T-helper 2 cell treated with Interferon-gamma antibody and Interleukin-4, amounts not matched to agents 5 μg/mL and 100 μg/mL, for 36 hours (primary cell): ENCODE measurements around the gene PCDHA6.
"Not testable (repeated sequence)": the region's sequence is repeated elsewhere in the genome, so short reads cannot be mapped to it uniquely, and the experiment has no call there.

Source experiments
- DNase-seq: peaks from one replicate; pipeline ENCODE4 v3.0.0; 2021; ENCODE audit warnings: low spot score
- H3K27ac Mint-ChIP-seq: one replicate; pipeline ENCODE4 v1.8.0; 2021; ENCODE audit warnings: mild to moderate bottlenecking, mixed read lengths
- H3K27me3 Mint-ChIP-seq: one replicate; pipeline ENCODE4 v1.8.0; 2021; ENCODE audit warnings: low read depth, mixed read lengths
- H3K36me3 Mint-ChIP-seq: one replicate; pipeline ENCODE4 v1.8.0; 2021; ENCODE audit warnings: low read depth, mixed read lengths
- H3K4me1 Mint-ChIP-seq: one replicate; pipeline ENCODE4 v1.8.0; 2021; ENCODE audit warnings: low read depth, mixed read lengths
- H3K4me3 Mint-ChIP-seq: one replicate; pipeline ENCODE4 v1.8.0; 2022; ENCODE audit warnings: mild to moderate bottlenecking, moderate library complexity, mixed read lengths
- H3K9me3 Mint-ChIP-seq: one replicate; pipeline ENCODE4 v1.8.0; 2021; ENCODE audit warnings: mixed read lengths

The PCDHA6 gene

DNA sequence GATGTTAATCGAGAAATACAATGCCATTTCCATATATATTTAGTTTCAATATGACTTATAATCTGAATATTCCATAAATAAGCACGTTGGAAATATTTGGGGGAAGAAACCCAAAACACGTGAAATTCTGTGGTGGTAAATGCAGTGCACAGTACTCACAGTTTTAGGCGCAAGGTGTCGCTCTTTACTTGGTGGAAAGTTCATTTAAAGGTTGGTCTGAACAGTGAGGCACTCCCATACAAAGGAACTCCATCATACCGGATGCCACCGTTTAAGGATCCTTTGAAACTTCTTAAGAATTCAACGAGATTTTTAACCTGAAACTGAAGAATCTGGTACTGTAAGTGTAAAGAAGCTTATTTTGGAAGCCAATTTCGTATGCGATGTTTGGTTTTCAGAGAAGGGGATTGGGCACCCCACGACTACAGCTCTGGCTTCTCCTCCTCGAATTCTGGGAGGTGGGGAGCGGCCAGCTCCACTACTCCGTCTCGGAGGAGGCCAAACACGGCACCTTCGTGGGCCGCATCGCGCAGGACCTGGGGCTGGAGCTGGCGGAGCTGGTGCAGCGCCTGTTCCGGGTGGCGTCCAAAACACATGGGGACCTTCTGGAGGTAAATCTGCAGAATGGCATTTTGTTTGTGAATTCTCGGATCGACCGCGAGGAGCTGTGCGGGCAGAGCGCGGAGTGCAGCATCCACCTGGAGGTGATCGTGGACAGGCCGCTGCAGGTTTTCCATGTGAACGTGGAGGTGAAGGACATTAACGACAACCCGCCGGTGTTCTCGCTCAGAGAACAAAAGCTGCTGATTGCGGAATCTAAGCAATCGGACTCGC lies 41.2 kb downstream of the PCDHA6 start, which contains the start of gene PCDHA11:
Gene PCDHA11, plus strand, starts transcription at position 237 of the 834 bp plus-strand sequence. Its CDS starts 147 bp downstream, at position 384.
- no peak within 1 kb of the TSS for H3K27ac Mint-ChIP-seq
- H3K4me1 Mint-ChIP-seq: no peaks in the 10 kb centered on the region
- H3K27me3 Mint-ChIP-seq: no peaks in the 10 kb centered on the region
- no peak within 1 kb of the TSS for H3K4me3 Mint-ChIP-seq
- no peak for DNase-seq
- H3K36me3 Mint-ChIP-seq: no peaks in the 10 kb centered on the region
- peaks cover 19% of the 10 kb centered on the region for H3K9me3 Mint-ChIP-seq

DNA sequence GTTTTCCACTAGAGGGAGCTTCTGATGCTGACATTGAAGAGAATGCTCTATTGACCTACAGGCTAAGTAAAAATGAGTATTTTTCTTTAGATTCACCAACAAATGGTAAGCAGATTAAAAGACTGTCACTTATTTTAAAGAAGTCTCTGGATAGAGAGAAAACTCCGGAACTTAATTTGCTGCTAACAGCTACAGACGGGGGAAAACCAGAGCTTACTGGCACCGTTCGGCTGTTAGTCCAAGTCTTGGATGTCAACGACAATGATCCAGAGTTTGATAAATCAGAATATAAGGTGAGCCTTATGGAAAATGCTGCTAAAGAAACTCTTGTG lies 41.8 kb downstream of the PCDHA6 start:
- Mint-ChIP-seq H3K27me3 (no peaks in the 10 kb centered on the region), H3K9me3 (peaks cover 21% of the 10 kb centered on the region), H3K4me1 (no peaks in the 10 kb centered on the region), H3K27ac (no peak overlapping the region), H3K36me3 (no peaks in the 10 kb centered on the region), H3K4me3 (no peak overlapping the region)
- DNase-seq: no peak

DNA sequence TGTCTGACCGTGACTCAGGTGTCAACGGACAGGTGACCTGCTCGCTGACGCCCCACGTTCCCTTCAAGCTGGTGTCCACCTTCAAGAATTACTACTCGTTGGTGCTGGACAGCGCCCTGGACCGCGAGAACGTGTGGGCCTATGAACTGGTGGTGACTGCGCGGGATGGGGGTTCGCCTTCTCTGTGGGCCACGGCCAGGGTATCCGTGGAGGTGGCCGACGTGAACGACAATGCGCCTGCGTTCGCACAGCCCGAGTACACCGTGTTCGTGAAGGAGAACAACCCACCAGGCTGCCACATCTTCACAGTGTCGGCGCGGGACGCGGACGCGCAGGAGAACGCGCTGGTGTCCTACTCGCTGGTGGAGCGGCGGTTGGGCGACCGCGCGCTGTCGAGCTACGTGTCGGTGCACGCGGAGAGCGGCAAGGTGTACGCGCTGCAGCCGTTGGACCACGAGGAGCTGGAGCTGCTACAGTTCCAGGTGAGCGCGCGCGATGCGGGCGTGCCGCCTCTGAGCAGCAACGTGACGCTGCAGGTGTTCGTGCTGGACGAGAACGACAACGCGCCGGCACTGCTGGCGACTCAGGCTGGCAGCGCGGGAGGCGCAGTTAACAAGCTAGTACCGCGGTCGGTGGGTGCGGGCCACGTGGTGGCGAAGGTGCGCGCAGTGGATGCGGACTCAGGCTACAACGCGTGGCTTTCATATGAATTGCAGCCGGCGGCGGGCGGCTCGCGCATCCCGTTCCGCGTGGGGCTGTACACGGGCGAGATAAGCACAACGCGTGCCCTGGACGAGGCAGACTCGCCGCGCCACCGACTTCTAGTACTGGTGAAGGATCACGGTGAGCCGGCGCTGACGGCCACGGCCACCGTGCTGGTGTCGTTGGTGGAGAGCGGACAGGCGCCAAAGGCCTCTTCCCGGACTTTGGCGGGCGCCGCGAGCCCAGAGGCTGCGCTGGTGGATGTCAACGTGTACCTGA lies 42.8 kb downstream of the PCDHA6 start:
- peaks cover 20% of the 10 kb centered on the region for H3K9me3 Mint-ChIP-seq

DNA sequence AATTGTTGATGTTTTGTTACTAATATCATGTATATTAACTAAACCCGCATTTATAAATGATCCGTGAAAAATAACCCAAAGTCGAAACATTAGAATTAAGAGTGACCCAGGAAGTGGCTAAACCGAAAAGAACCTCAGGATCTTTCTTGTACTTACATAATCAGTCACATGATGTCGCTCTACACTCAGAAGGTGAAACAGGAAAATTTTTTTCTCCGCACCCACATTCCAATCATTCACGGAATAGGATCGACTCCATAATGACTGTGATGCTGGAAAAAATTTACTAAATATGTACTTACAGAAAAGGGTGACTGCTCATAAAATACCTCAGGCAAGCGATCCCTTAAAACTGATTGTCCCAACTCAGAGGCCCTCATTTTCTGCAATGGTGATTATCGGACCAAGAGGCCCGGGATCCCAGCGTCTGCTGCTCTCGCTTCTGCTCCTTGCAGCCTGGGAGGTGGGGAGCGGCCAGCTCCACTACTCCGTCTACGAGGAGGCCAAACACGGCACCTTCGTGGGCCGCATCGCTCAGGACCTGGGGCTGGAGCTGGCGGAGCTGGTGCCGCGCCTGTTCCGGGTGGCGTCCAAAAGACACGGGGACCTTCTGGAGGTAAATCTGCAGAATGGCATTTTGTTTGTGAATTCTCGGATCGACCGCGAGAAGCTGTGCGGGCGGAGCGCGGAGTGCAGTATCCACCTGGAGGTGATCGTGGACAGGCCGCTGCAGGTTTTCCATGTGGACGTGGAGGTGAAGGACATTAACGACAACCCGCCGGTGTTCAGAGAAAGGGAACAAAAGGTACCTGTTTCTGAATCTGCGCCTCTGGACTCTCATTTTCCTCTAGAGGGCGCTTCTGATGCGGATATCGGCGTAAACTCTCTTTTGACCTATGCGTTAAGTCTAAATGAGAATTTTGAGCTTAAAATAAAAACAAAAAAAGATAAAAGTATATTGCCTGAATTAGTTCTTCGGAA lies 47.6 kb downstream of the PCDHA6 start, which contains the start of gene PCDHA12:
Gene PCDHA12, plus strand, starts transcription at position 224 of the 981 bp plus-strand sequence. Its CDS starts 165 bp downstream, at position 389.
- Mint-ChIP-seq H3K4me3 (no peak within 1 kb of the TSS), H3K4me1 (no peaks in the 10 kb centered on the region), H3K9me3 (peaks cover 25% of the 10 kb centered on the region), H3K27me3 (no peaks in the 10 kb centered on the region), H3K36me3 (no peaks in the 10 kb centered on the region), H3K27ac (no peak within 1 kb of the TSS)
- no peak for DNase-seq

More for the DNA sequence above, 42.8 kb downstream of the PCDHA6 start:
- Mint-ChIP-seq H3K27me3 (no peaks in the 10 kb centered on the region), H3K27ac (no peak overlapping the region), H3K4me1 (no peaks in the 10 kb centered on the region), H3K36me3 (no peaks in the 10 kb centered on the region), H3K4me3 (no peak overlapping the region)
- DNase-seq: no peak

DNA sequence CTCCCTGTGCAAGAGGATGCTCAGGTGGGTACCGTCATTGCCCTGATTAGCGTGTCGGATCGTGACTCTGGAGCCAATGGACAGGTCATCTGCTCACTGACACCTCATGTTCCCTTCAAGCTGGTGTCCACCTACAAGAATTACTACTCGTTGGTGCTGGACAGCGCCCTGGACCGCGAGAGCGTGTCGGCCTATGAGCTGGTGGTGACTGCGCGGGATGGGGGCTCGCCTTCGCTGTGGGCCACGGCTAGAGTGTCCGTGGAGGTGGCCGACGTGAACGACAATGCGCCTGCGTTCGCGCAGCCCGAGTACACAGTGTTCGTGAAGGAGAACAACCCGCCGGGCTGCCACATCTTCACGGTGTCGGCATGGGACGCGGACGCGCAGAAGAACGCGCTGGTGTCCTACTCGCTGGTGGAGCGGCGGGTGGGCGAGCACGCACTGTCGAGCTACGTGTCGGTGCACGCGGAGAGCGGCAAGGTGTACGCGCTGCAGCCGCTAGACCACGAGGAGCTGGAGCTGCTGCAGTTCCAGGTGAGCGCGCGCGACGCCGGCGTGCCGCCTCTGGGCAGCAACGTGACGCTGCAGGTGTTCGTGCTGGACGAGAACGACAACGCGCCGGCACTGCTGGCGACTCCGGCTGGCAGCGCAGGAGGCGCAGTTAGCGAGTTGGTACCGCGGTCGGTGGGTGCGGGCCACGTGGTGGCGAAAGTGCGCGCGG lies 48.9 kb downstream of the PCDHA6 start:
- not testable (repeated sequence) for H3K27me3 Mint-ChIP-seq, H3K36me3 Mint-ChIP-seq

DNA sequence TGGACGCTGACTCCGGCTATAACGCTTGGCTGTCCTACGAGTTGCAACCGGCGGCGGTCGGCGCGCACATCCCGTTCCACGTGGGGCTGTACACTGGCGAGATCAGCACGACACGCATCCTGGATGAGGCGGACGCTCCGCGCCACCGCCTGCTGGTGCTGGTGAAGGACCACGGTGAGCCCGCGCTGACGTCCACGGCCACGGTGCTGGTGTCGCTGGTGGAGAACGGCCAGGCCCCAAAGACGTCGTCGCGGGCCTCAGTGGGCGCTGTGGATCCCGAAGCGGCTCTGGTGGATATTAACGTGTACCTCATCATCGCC lies 49.5 kb downstream of the PCDHA6 start:
- no peaks in the 10 kb centered on the region for H3K27me3 Mint-ChIP-seq
- no peaks in the 10 kb centered on the region for H3K4me1 Mint-ChIP-seq
- H3K27ac Mint-ChIP-seq: no peak overlapping the region
- H3K9me3 Mint-ChIP-seq: peaks cover 36% of the 10 kb centered on the region
- H3K36me3 Mint-ChIP-seq: no peaks in the 10 kb centered on the region
- no peak overlapping the region for H3K4me3 Mint-ChIP-seq
- DNase-seq: no peak

More for the DNA sequence above, 48.9 kb downstream of the PCDHA6 start:
- DNase-seq, H3K4me3 Mint-ChIP-seq, H3K27ac Mint-ChIP-seq, H3K4me1 Mint-ChIP-seq: not testable (repeated sequence)
- H3K9me3 Mint-ChIP-seq: peaks cover 36% of the 10 kb centered on the region
